Bronchial epithelial cell (primary cell): ENCODE data around the gene RABGAP1L. TPM values are rescaled to one million over a fixed set of nuclear protein-coding genes. Genes with fewer than 3 reads are reported as not detected.
A peak's percentile ranks its signal among the peaks of the same experiment; 100 is the strongest.

ENCODE experiments used
- DNase-seq: peaks from one replicate; pipeline ENCODE4 v3.0.0-alpha.2; 2010; ENCODE audit warnings: low read depth
- FAIRE-seq: peaks from 2 replicates; lab custom pipeline; 2011; peaks lifted over from hg19 to GRCh38; lab: Jason Lieb, UNC
- H3K27me3 ChIP-seq: 2 replicates; pipeline ENCODE4 v1.5.1; 2011; ENCODE audit warnings: low read length; ENCODE audit not compliant: control insufficient read depth, insufficient read depth
- H3K36me3 ChIP-seq: 2 replicates; pipeline ENCODE4 v1.5.1; 2011; ENCODE audit warnings: low read length; ENCODE audit not compliant: control insufficient read depth, insufficient read depth
- H3K4me3 ChIP-seq: 2 replicates; pipeline ENCODE4 v1.5.1; 2011; ENCODE audit warnings: mild to moderate bottlenecking, low read depth, low read length, control low read depth
- CTCF ChIP-seq: IDR thresholded peaks from 2 replicates; pipeline ENCODE4 v1.5.1; 2011; ENCODE audit warnings: mild to moderate bottlenecking, moderate library complexity, low read length, control low read depth, inconsistent platforms; ENCODE audit not compliant: insufficient read depth, severe bottlenecking
- total RNA-seq: library from RNA; depleted of rRNA; stranded (reverse); fragments of >200 nt; gene quantifications from 2 replicates; pipeline ENCODE4 v1.2.1, GENCODE V29; 2014

Gene RABGAP1L
- total RNA-seq, 1 donor from 2014 or later: 37.4 TPM

GRCh38 chr1:174898102-174898797 lies 738.9 kb downstream of the RABGAP1L start:
- Histone ChIP-seq H3K27me3 (no peaks in the 10 kb centered on the region), H3K4me3 (no peak overlapping the region), H3K36me3 (no peaks in the 10 kb centered on the region)
- FAIRE-seq (no peak), DNase-seq (no peak)
- TF ChIP-seq CTCF: no peak

- DNase-seq: no peak
- FAIRE-seq: no peak
- TF ChIP-seq CTCF: no peak
- Histone ChIP-seq H3K36me3 (no peaks in the 10 kb centered on the region), H3K27me3 (no peaks in the 10 kb centered on the region), H3K4me3 (no peak overlapping the region)
Observed at GRCh38 chr1:174900317-174900716, 741.0 kb downstream of the RABGAP1L start.

GRCh38 chr1:174902531-174903099 lies 743.3 kb downstream of the RABGAP1L start:
- no peaks in the 10 kb centered on the region for H3K27me3 ChIP-seq
- no peaks in the 10 kb centered on the region for H3K36me3 ChIP-seq
- H3K4me3 ChIP-seq: no peak overlapping the region
- no peak for TF ChIP-seq CTCF
- peak; percentile 43 for DNase-seq
- FAIRE-seq: no peak

GRCh38 chr1:174911606-174912005 lies 752.3 kb downstream of the RABGAP1L start:
- no peak for FAIRE-seq
- TF ChIP-seq CTCF: no peak
- DNase-seq: no peak
- Histone ChIP-seq H3K27me3 (no peaks in the 10 kb centered on the region), H3K4me3 (no peak overlapping the region), H3K36me3 (no peaks in the 10 kb centered on the region)

GRCh38 chr1:174912264-174912663 lies 752.9 kb downstream of the RABGAP1L start:
- DNase-seq (no peak), FAIRE-seq (no peak)
- TF ChIP-seq CTCF: no peak
- H3K27me3 ChIP-seq: no peaks in the 10 kb centered on the region
- no peak overlapping the region for H3K4me3 ChIP-seq
- no peaks in the 10 kb centered on the region for H3K36me3 ChIP-seq
